Measurements from ENCODE around the gene HAPLN3.

Gene HAPLN3

DNA sequence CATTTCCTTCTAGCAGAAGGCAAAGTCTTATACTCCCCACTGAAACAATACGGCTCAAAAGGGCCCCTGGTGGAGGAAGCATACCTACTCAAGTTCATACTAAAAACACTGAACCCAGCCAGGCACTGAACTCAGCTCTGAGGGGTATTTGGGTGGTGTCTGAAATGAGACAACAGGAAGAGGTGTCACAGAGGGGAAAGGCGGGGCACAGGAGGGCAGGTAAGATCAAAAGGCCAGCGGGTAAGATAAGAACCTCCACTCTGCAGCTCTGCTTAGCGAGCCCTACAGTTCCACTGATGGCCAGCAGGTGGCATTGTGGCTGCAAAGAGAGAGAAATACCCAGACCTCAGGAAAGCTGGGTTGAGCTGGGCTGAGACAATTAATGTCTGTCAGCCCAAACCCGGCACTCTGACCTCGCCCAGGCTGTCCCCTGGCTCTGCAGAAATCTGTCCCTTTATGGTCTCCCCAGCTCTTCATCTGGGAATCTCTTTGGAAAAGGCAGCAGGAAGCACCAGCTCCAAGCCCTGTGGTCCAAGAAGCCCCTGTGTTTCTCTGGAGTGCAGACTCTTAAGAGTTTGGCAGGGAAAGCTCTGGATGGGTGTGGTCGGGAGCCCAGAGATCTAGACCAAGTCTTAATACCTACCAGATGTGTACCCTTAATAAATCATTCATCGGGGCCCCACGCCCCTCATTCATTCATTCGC is 9.4 kb upstream of the HAPLN3 start:
- H3K4me3 Mint-ChIP-seq = no peak overlapping the region
- H3K36me3 Mint-ChIP-seq (ENCODE audit: low read depth) = no peaks in the 10 kb centered on the region
- no peaks in the 10 kb centered on the region for H3K27me3 Mint-ChIP-seq (ENCODE audit: low read depth)
- peak overlapping the region; percentile 70 for H3K27ac Mint-ChIP-seq
- H3K9me3 Mint-ChIP-seq = no peaks in the 10 kb centered on the region
- H3K4me1 Mint-ChIP-seq (ENCODE audit: low read depth) = peaks cover 13% of the 10 kb centered on the region

DNA sequence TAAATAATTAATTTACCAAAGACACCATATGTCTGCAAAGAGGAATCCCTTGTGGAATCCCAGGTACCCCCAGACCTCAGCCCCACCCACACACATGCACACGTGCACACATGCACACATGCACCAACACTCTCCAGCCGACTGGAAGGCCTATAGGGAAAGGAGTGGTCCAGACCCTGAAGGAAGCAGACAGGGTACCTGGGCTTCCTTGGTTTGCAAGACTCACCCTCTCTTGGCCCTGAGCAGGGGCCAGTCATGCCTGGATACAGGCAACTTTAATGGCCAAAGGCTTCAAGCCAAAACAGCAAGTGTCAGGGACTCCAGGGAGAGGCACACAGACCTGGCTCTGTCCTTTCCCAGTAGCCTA is 8.9 kb upstream of the HAPLN3 start:
- Mint-ChIP-seq H3K36me3 (ENCODE audit: low read depth) (no peaks in the 10 kb centered on the region), H3K4me3 (no peak overlapping the region), H3K9me3 (no peaks in the 10 kb centered on the region), H3K4me1 (ENCODE audit: low read depth) (peaks cover 13% of the 10 kb centered on the region), H3K27me3 (ENCODE audit: low read depth) (no peaks in the 10 kb centered on the region), H3K27ac (peak overlapping the region; percentile 70)

DNA sequence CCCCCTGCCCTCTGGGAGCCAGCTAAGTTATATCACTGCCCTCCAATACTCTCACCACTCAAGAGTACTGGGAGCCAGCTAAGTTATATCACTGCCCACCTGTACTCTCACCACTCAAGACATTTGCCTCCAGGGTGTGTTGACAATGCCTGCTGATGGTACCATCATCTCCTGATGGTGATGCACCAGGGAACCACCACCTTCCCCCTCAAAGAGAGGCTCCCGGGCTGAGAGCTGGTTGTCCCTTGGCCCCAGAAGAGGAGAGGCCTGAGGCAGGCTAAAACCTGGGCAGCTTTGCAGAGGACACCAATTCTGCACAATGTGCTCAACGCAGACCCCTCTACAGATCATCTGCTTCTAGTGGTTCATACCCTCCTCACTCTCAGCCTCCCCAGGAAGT is 7.5 kb upstream of the HAPLN3 start:
- Mint-ChIP-seq H3K4me3 (no peak overlapping the region), H3K27ac (peak overlapping the region; percentile 26), H3K36me3 (ENCODE audit: low read depth) (no peaks in the 10 kb centered on the region), H3K4me1 (ENCODE audit: low read depth) (peaks cover 15% of the 10 kb centered on the region), H3K9me3 (no peaks in the 10 kb centered on the region), H3K27me3 (ENCODE audit: low read depth) (no peaks in the 10 kb centered on the region)

DNA sequence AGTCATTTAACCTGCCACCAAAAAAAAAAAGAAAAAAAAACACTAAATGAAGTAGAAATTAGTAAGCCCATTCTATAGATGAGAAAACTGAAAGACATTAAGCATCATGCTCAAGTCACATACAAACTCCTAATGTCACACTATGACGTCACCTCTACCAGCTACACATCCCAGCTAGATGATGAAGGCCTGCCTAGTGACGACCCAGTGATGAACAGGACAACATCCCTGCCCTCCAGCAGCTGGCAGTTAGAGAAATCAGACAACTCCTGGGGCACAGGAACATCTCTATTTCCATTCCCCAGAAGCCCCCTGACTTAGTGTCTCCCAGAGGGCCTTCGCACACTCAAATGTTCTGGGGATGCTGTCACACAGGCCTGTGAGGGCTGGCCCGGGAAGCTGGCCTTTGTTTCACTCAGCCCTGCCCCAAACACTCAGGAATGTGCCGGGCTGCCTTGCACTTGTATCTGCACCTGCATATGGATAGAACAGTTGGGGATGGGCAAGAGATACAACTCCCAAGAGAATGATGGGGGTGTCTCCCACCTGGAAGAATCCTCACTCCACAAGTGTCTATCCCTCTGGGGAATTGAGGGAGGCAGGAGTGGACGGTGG is 7.0 kb upstream of the HAPLN3 start:
- no peak overlapping the region for H3K27ac Mint-ChIP-seq
- H3K4me3 Mint-ChIP-seq = no peak overlapping the region
- no peaks in the 10 kb centered on the region for H3K36me3 Mint-ChIP-seq (ENCODE audit: low read depth)
- no peaks in the 10 kb centered on the region for H3K27me3 Mint-ChIP-seq (ENCODE audit: low read depth)
- peaks cover 20% of the 10 kb centered on the region for H3K4me1 Mint-ChIP-seq (ENCODE audit: low read depth)
- H3K9me3 Mint-ChIP-seq = no peaks in the 10 kb centered on the region

DNA sequence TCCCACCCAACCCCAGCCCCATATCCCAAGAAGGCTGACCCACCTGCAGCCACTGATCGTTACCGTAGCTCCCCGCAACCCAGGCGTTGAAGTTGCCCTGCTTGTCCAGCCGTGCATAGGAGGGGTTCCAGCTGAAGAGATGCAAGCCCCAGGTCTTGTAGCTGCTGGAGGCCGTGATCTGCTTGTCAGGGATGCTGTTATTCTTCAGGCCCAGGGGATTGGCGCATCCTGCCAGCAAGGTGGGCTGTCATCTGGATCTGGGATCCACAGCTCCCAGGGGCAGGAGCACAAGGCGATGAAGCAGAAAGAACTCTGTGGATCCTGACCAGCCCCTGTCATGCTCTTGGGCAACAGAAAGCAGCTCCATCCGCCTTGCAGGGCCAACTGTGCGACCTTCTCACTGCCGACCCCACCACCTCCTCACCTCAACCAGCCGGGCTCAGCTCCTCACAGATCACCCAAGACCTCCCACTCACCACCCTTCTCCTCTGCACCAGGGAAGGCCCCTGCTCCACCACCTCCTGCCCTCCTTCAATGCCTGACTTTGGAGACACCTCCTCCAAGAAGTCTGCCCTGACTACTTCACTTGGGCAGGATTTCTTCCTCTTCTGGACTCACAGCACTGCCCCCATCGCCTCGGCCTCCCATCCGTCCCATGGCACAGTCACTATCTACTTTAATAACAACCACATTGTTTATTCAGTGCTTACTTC is 6.3 kb upstream of the HAPLN3 start:
- Mint-ChIP-seq H3K27me3 (ENCODE audit: low read depth) (no peaks in the 10 kb centered on the region), H3K9me3 (no peaks in the 10 kb centered on the region), H3K36me3 (ENCODE audit: low read depth) (no peaks in the 10 kb centered on the region), H3K4me3 (no peak overlapping the region), H3K27ac (no peak overlapping the region), H3K4me1 (ENCODE audit: low read depth) (peaks cover 27% of the 10 kb centered on the region)

DNA sequence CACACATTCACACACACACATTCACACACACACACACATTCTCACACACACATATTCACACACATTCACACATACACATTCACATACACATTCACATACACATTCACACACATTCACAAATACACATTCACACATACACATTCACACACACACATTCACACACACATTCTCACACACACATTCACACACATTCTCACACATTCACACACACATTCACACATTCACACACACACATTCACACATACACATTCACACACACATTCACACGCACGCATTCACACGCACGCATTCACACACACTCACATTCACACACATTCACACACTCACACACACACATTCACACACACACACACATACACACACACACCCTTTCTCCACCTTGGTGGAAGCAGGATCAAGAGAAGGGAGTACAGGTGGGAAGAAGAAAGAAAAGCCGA is 5.7 kb upstream of the HAPLN3 start:
- H3K27me3 Mint-ChIP-seq (ENCODE audit: low read depth) = no peaks in the 10 kb centered on the region
- H3K36me3 Mint-ChIP-seq (ENCODE audit: low read depth) = no peaks in the 10 kb centered on the region
- no peaks in the 10 kb centered on the region for H3K9me3 Mint-ChIP-seq
- no peak overlapping the region for H3K27ac Mint-ChIP-seq
- H3K4me1 Mint-ChIP-seq (ENCODE audit: low read depth) = peaks cover 30% of the 10 kb centered on the region
- no peak overlapping the region for H3K4me3 Mint-ChIP-seq

DNA sequence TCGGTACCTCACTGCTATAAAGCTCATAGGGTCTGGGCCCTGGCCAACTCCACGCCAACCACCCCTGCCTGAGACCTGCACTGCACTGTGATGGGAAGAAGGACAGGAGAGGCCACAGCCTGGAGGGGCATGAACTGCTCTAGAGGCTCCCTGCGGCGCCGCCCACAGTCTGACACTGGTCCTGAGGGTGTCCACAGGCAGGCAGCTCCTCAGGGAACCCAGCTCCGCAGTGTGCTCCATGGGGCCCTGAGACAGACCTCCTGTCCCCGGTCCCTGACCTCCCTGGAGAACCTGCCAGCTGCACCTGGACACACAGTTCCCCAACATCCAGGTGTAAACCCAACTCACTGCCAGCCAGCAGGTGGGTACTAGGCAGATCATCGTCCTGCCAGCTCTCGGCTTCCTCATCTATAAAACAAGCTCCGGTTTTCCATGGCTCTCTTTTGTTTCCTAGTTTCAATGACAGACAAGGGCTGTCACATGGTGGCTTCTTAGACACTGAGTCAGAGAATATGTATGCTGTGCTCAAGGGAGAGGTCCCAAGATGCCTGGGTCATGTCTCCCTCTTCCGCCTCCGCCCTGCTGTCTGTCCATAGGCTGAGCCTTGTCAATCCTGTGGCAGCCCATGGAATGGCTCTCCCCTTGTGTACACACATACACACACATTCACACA is 5.1 kb upstream of the HAPLN3 start:
- Mint-ChIP-seq H3K9me3 (no peaks in the 10 kb centered on the region), H3K4me3 (no peak overlapping the region), H3K27me3 (ENCODE audit: low read depth) (no peaks in the 10 kb centered on the region), H3K36me3 (ENCODE audit: low read depth) (no peaks in the 10 kb centered on the region), H3K27ac (no peak overlapping the region), H3K4me1 (ENCODE audit: low read depth) (peaks cover 34% of the 10 kb centered on the region)

DNA sequence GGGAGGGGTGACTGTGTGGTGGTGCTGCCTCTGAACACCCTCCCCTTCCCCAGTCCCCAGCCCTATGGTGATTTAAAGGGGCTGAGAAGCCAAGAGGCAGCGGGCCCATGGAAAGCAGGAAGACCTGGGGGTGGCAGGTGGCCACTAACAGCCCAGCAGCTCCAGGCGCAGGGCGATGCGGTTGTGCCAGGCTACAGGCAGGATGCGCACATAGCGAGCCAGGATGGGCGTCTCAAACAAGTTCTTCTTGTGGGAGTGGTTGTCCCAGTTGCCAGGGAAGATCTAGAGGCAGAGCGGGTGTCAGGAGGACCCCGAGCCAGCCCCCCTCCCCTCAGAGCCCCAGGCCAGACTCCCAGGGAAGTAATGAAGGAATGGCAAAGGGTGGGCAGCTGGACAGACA is 3.9 kb upstream of the HAPLN3 start:
- Mint-ChIP-seq H3K4me1 (ENCODE audit: low read depth) (peaks cover 28% of the 10 kb centered on the region), H3K27ac (no peak overlapping the region), H3K9me3 (no peaks in the 10 kb centered on the region), H3K27me3 (ENCODE audit: low read depth) (no peaks in the 10 kb centered on the region), H3K4me3 (no peak overlapping the region), H3K36me3 (ENCODE audit: low read depth) (no peaks in the 10 kb centered on the region)

DNA sequence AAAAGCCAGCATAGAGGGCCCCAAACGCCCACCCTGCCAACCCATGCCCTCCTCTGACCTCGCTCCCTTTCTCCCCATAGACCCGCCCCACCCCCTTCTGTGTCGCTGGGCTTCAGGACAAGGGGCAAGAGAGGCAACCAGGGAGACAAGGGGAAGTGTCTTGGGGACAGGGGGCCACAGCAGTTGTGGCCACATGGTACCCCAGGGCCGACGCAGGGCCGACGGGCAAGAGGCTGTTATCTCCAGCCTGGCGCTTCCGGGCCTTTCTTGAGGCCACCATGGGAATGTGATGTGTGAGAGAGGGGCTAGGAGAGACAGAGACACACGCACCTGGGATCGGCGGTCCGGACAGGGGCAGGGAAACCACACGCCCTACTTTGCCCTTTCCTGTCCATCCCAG is 3.4 kb upstream of the HAPLN3 start:
- Mint-ChIP-seq H3K36me3 (ENCODE audit: low read depth) (no peaks in the 10 kb centered on the region), H3K27ac (no peak overlapping the region), H3K4me3 (no peak overlapping the region), H3K9me3 (no peaks in the 10 kb centered on the region), H3K4me1 (ENCODE audit: low read depth) (peaks cover 30% of the 10 kb centered on the region), H3K27me3 (ENCODE audit: low read depth) (no peaks in the 10 kb centered on the region)

DNA sequence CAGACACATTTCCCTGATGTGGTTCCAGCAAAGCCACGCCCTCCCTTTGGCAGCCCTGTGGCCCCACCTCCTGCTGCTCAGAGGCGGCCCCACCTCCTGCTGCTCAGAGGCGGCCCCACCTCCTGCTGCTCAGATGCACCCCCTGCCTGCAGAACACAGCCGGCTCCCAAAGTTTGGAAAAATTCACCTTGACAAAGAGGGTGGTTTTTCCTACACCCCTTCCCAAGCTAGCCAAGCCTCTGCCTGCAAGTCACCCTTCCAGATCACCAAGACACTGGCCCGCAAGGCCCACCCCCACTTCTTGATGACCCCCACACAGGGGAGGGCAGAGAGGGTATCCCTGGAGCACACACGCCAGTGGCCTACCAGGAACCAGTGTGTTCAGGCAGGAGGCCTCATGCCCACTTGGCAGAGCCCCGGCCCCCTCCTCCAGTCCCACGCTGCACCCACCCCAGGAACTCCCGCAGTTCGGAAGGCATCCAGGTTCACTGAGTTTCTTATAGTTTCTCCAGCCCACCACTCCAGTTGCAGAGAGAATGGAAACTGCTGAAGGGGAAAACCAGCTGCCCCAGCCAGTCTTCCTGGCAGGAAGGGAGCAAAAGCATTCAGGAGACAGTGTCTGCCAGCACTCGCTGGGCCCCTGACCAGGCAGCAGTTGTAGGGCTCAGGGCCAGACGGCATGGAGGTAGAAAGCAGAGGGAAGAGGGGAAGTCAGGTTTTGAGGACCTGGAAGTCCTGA is 2.3 kb upstream of the HAPLN3 start:
- H3K4me1 Mint-ChIP-seq (ENCODE audit: low read depth) = peaks cover 37% of the 10 kb centered on the region
- H3K4me3 Mint-ChIP-seq = no peak overlapping the region
- H3K27ac Mint-ChIP-seq = no peak overlapping the region
- H3K9me3 Mint-ChIP-seq = no peaks in the 10 kb centered on the region
- no peaks in the 10 kb centered on the region for H3K36me3 Mint-ChIP-seq (ENCODE audit: low read depth)
- H3K27me3 Mint-ChIP-seq (ENCODE audit: low read depth) = no peaks in the 10 kb centered on the region

DNA sequence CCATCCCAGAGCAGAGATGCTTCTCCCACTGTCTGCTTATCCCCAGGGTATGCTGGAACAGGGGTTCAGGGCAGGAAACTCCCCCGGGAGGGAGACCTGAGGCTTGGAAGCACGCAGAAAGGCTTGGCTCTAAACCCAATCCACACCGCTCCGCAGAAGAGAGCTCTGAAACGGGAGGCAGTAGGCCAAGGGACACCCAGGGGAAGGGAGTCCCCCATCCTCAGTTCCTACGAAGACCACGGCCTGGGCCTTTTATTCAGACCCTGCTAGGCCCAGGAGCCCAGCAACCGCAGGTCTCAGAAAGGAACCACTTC is 1.8 kb upstream of the HAPLN3 start:
- H3K4me1 Mint-ChIP-seq (ENCODE audit: low read depth) = peaks cover 37% of the 10 kb centered on the region
- H3K27ac Mint-ChIP-seq = no peak overlapping the region
- no peaks in the 10 kb centered on the region for H3K9me3 Mint-ChIP-seq
- H3K36me3 Mint-ChIP-seq (ENCODE audit: low read depth) = no peaks in the 10 kb centered on the region
- no peaks in the 10 kb centered on the region for H3K27me3 Mint-ChIP-seq (ENCODE audit: low read depth)
- no peak overlapping the region for H3K4me3 Mint-ChIP-seq

DNA sequence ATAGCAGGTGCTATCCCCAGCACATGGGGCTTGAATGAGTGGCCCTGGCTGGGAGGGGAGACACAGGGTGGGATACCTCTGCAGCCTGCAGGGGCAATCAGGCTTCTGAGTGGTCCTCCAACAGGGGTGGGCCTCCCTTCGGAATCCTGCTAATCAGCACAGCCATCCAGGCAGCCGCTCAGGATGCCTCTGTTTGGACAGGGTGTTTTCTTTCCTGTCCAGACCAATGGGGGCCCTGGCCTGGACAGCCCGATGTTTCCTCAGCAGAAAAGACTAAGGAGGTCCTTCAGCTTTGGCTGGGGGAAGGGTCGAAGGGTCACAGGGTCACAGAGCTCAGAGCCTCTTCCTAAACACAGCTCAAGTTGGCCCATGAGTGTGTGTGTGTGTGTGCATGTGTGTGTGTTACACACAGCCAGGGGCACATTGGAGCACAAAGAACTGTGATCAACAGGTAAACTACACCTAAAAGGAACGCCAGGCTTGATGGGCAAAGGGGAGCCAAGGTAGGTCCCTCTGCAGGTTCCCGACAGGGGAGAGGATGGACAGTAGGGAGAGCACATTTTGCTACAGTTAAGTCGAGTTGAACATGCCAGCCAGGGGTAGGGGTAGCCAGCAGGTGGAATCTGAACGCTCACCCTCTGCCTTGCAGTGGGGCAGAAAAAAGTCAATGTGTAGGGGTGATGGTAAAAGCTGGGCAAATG is 1.1 kb upstream of the HAPLN3 start:
- Mint-ChIP-seq H3K9me3 (no peaks in the 10 kb centered on the region), H3K4me3 (peak overlapping the region; percentile 19), H3K27ac (peak overlapping the region; percentile 32), H3K27me3 (ENCODE audit: low read depth) (no peaks in the 10 kb centered on the region), H3K36me3 (ENCODE audit: low read depth) (no peaks in the 10 kb centered on the region), H3K4me1 (ENCODE audit: low read depth) (peaks cover 35% of the 10 kb centered on the region)

DNA sequence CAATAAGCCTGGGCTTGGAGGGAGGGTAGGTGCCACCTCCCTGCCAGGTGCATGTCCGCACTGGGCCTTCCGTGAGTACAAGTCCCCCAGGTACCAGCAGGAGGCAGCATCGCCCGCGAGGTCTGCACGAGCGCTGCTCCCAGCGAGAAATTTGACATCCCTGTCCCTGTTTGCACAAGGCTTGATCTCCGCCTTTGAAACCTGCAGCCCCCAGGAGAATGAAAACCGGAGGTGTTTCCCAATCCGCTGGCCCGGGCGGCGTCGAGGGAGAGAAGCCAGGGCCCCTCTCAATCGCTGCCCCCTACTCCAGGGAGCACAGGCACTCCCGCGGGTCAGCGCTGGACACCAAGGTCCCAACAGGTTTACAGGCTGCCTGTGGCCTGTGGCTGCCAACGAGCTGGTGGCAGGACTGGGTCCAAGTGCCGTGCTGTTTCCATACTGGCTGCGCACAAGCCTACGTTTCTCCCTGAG is 961 bp downstream of the HAPLN3 start:
- H3K27me3 Mint-ChIP-seq (ENCODE audit: low read depth) = no peaks in the 10 kb centered on the region
- H3K36me3 Mint-ChIP-seq (ENCODE audit: low read depth) = peaks cover 3% of the 10 kb centered on the region
- H3K9me3 Mint-ChIP-seq = no peaks in the 10 kb centered on the region
- H3K27ac Mint-ChIP-seq = peak overlapping the region; percentile 73
- peak overlapping the region; percentile 90 for H3K4me3 Mint-ChIP-seq
- peaks cover 36% of the 10 kb centered on the region for H3K4me1 Mint-ChIP-seq (ENCODE audit: low read depth)

Measured in T-helper 1 cell treated with Interleukin-12 subunit alpha and Interleukin-12 subunit beta and Interleukin-4 antibody, amounts not matched to agents 30 μg/mL and 1 μg/mL, for 36 hours (primary cell).